Measurements from ENCODE around the gene ITK.

Gene ITK

GRCh38 chr5:157212307-157212706 lies 31.7 kb downstream of the ITK start:
- no peak overlapping the region for H3K27ac ChIP-seq (ENCODE audit: low read length)
- H3K36me3 ChIP-seq (ENCODE audit: control insufficient read depth in 2 of 2, insufficient read depth in 2 of 2, low read length in 2 of 2): no peaks in the 10 kb centered on the region

GRCh38 chr5:157213527-157214243 lies 33.0 kb downstream of the ITK start:
- no peaks in the 10 kb centered on the region for H3K36me3 ChIP-seq (ENCODE audit: control insufficient read depth in 2 of 2, insufficient read depth in 2 of 2, low read length in 2 of 2)
- no peaks in the 10 kb centered on the region for H3K9me3 ChIP-seq (ENCODE audit: control insufficient read depth in 2 of 2, low read length in 2 of 2)
- no peaks in the 10 kb centered on the region for H3K4me1 ChIP-seq (ENCODE audit: control insufficient read depth, insufficient read depth, low read length)
- H3K27ac ChIP-seq (ENCODE audit: low read length): no peak overlapping the region
- H3K4me3 ChIP-seq (ENCODE audit: low read length in 2 of 2): no peak overlapping the region
- H3K9ac ChIP-seq (ENCODE audit: low read length in 2 of 2): no peak overlapping the region
- H3K27me3 ChIP-seq (ENCODE audit: control insufficient read depth in 1 of 2, insufficient read depth in 2 of 2, low read length in 2 of 2): peaks cover 0 to under 1% of the 10 kb centered on the region in 2 donors

More at GRCh38 chr5:157212307-157212706, 31.7 kb downstream of the ITK start:
- H3K4me3 ChIP-seq (ENCODE audit: low read length in 2 of 2): no peak overlapping the region
- peaks cover 0 to 3% of the 10 kb centered on the region in 2 donors for H3K27me3 ChIP-seq (ENCODE audit: control insufficient read depth in 1 of 2, insufficient read depth in 2 of 2, low read length in 2 of 2)
- no peaks in the 10 kb centered on the region for H3K4me1 ChIP-seq (ENCODE audit: control insufficient read depth, insufficient read depth, low read length)
- no peak overlapping the region for H3K9ac ChIP-seq (ENCODE audit: low read length in 2 of 2)
- H3K9me3 ChIP-seq (ENCODE audit: control insufficient read depth in 2 of 2, low read length in 2 of 2): no peaks in the 10 kb centered on the region

DNA sequence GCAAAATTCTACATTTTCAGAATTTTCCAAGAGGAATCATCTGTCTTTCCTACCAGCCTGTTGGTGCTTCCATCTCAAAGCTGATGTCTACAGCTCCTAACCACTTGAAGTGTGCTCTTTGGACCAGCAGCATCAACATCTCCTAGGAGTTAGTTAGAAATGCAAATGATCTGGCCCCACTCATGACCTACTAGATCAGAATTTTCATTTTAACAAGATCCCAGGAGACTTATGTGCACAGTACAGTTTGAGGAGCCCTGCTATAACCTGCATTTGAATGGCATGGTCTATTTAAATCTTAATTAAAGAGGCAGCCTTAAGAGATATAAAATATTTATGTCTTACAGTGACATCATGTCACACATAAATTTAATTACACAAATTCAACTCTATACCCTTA lies 33.8 kb downstream of the ITK start:
- H3K27ac ChIP-seq (ENCODE audit: low read length): no peak overlapping the region
- no peaks in the 10 kb centered on the region for H3K27me3 ChIP-seq (ENCODE audit: control insufficient read depth in 1 of 2, insufficient read depth in 2 of 2, low read length in 2 of 2)
- H3K9ac ChIP-seq (ENCODE audit: low read length in 2 of 2): no peak overlapping the region
- no peaks in the 10 kb centered on the region for H3K36me3 ChIP-seq (ENCODE audit: control insufficient read depth in 2 of 2, insufficient read depth in 2 of 2, low read length in 2 of 2)
- no peaks in the 10 kb centered on the region for H3K4me1 ChIP-seq (ENCODE audit: control insufficient read depth, insufficient read depth, low read length)
- H3K9me3 ChIP-seq (ENCODE audit: control insufficient read depth in 2 of 2, low read length in 2 of 2): no peaks in the 10 kb centered on the region
- H3K4me3 ChIP-seq (ENCODE audit: low read length in 2 of 2): no peak overlapping the region

DNA sequence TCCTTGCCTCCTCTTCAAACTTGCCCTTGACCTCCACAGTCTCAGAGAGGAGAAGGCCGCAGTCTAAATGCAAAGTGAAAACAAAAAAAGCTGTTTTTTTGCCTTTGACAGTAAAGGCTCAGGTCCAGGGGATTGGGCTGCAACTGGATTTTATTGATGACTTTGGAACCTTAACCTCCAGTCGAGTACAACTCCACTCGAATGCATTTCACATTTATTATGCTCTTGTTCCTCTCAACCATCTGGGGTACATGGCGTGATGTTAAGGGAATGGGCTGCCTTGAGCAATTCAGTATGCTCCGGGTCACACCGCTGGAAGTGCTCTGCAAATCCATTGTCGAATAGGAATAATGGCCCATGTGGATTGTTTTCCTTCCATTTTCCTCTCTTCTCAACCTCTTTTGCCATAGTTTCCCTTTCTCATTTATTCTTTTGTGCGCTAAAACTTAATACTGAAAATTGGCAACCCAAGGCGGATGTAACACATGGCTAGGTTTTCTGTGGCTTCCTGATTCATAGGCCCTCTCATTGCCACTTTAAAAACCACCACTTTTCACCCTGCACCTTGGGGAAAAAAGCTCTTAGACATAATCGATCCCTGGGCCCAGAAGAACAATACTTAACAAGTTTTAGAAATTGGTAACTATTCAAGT lies 34.3 kb downstream of the ITK start:
- Histone ChIP-seq H3K27me3 (ENCODE audit: control insufficient read depth in 1 of 2, insufficient read depth in 2 of 2, low read length in 2 of 2) (no peaks in the 10 kb centered on the region), H3K4me3 (ENCODE audit: low read length in 2 of 2) (no peak overlapping the region), H3K9ac (ENCODE audit: low read length in 2 of 2) (no peak overlapping the region), H3K36me3 (ENCODE audit: control insufficient read depth in 2 of 2, insufficient read depth in 2 of 2, low read length in 2 of 2) (no peaks in the 10 kb centered on the region), H3K4me1 (ENCODE audit: control insufficient read depth, insufficient read depth, low read length) (no peaks in the 10 kb centered on the region), H3K27ac (ENCODE audit: low read length) (no peak overlapping the region), H3K9me3 (ENCODE audit: control insufficient read depth in 2 of 2, low read length in 2 of 2) (no peaks in the 10 kb centered on the region)

GRCh38 chr5:157215514-157216167 lies 35.0 kb downstream of the ITK start:
- H3K9ac ChIP-seq (ENCODE audit: low read length in 2 of 2): no peak overlapping the region
- H3K4me1 ChIP-seq (ENCODE audit: control insufficient read depth, insufficient read depth, low read length): no peaks in the 10 kb centered on the region
- no peak overlapping the region for H3K4me3 ChIP-seq (ENCODE audit: low read length in 2 of 2)
- no peaks in the 10 kb centered on the region for H3K27me3 ChIP-seq (ENCODE audit: control insufficient read depth in 1 of 2, insufficient read depth in 2 of 2, low read length in 2 of 2)
- no peak overlapping the region for H3K27ac ChIP-seq (ENCODE audit: low read length)
- H3K36me3 ChIP-seq (ENCODE audit: control insufficient read depth in 2 of 2, insufficient read depth in 2 of 2, low read length in 2 of 2): no peaks in the 10 kb centered on the region
- no peaks in the 10 kb centered on the region for H3K9me3 ChIP-seq (ENCODE audit: control insufficient read depth in 2 of 2, low read length in 2 of 2)

DNA sequence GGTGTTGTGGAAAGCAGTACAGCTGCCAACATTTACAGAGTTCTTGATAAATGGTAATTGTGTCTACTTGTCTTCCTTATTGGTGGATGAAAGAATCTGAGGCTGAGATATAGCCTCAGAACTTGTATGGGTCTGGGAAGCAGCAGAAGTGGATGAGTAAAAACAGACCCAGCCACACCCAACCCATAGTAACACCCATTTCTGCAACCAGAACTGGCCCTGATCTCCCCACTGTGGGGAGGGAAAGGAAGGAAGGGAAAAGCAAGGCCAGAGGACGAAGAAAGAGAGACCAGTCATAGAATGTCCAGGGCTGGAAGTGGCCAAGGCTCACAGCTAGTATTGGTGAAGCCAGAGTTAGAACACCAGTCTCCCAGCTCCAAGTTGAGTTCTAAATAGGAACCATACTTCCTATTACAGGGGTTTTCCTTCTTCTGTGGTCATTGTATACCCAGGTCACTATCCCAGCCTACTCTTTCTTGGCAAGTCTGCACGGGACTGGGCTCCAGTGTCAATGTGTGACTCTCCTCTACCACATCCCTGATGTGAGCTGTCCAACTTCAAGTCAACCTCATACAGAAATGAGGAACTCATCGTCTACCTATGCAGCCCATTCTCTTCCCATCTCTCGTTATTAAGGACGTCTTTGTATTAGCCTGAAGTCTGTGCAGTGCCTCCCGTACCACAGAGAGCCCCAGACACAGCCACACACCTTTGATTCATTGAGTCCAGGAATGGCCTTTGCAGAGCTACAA lies 35.9 kb downstream of the ITK start:
- Histone ChIP-seq H3K9ac (ENCODE audit: low read length in 2 of 2) (no peak overlapping the region), H3K27me3 (ENCODE audit: control insufficient read depth in 1 of 2, insufficient read depth in 2 of 2, low read length in 2 of 2) (no peaks in the 10 kb centered on the region), H3K27ac (ENCODE audit: low read length) (no peak overlapping the region), H3K36me3 (ENCODE audit: control insufficient read depth in 2 of 2, insufficient read depth in 2 of 2, low read length in 2 of 2) (no peaks in the 10 kb centered on the region), H3K4me3 (ENCODE audit: low read length in 2 of 2) (no peak overlapping the region), H3K9me3 (ENCODE audit: control insufficient read depth in 2 of 2, low read length in 2 of 2) (no peaks in the 10 kb centered on the region), H3K4me1 (ENCODE audit: control insufficient read depth, insufficient read depth, low read length) (no peaks in the 10 kb centered on the region)

DNA sequence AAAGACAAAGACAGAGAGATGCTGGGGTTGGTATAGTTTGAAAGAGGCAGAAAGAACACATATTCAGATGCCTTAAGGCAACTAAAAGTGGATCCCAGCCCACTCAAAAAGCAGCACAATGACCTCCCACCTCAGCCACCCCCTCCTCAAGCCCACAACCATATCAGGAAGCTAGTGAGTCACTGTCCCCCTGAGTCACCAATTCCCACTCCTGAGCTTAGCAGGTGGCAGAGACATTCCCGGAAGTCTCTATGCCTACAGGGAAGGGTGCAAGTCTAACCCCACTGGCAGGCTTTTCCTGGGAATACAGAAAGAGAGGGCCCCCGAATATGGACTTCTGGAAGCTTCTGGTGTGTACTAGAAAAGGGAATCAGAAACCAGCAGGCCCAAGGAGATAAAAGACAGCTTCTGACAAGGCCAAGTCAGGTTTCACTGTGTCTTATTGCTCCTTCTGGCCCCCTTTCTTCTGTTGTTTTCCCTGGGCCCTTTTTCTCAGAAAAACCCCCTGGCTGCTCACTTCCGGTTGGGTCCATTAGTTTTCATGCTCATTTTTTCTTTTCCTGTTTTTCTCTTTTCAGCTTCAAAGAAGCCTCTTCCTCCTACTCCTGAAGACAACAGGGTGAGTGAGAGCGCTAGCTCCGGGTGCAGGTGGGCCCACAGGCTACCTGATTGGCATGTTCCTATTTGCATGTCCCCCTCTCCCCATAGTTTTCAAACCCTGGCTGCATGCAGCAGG lies 36.8 kb downstream of the ITK start:
- Histone ChIP-seq H3K4me3 (ENCODE audit: low read length in 2 of 2) (no peak overlapping the region), H3K27me3 (ENCODE audit: control insufficient read depth in 1 of 2, insufficient read depth in 2 of 2, low read length in 2 of 2) (no peaks in the 10 kb centered on the region), H3K9ac (ENCODE audit: low read length in 2 of 2) (no peak overlapping the region), H3K36me3 (ENCODE audit: control insufficient read depth in 2 of 2, insufficient read depth in 2 of 2, low read length in 2 of 2) (no peaks in the 10 kb centered on the region), H3K9me3 (ENCODE audit: control insufficient read depth in 2 of 2, low read length in 2 of 2) (no peaks in the 10 kb centered on the region), H3K4me1 (ENCODE audit: control insufficient read depth, insufficient read depth, low read length) (no peaks in the 10 kb centered on the region), H3K27ac (ENCODE audit: low read length) (no peak overlapping the region)

DNA sequence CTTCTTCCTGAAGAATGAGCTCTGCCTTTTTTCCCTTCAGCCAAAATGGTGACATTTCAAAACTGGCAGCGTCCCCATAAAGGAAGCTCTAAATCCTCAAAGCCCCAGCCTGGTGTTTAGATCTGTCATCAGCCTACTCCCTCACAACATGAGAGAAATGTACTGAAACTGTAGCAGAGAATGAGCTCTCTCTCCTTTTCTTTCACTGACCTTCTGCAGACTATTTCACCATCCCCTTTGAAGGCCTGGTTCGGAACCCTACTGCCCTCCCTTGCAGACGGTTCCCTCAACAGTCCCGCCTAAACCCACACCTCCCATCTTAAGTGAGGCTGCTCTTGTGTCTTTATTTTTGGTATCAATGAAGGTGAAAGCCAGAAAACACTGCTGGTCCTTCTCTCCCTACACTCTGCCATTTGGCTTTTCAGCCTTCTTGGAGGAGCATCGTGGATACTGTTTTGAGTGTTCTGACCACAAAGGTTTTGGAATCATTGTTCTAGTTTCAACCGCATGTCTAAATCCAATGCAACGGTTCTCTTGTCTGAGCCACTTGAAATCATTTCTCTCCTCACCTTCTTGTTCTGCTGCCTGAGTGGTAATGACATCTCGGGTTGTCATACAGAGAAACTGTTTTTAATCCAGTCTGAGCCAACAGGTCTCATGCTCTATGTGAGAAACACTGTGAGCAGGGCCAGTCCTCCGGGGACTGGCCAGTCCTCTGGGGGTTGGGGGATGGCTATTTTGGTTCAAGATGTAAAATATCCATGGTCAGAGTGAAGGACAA lies 39.0 kb downstream of the ITK start:
- Histone ChIP-seq H3K9me3 (ENCODE audit: control insufficient read depth in 2 of 2, low read length in 2 of 2) (no peaks in the 10 kb centered on the region), H3K27me3 (ENCODE audit: control insufficient read depth in 1 of 2, insufficient read depth in 2 of 2, low read length in 2 of 2) (no peaks in the 10 kb centered on the region), H3K4me1 (ENCODE audit: control insufficient read depth, insufficient read depth, low read length) (no peaks in the 10 kb centered on the region), H3K27ac (ENCODE audit: low read length) (no peak overlapping the region), H3K36me3 (ENCODE audit: control insufficient read depth in 2 of 2, insufficient read depth in 2 of 2, low read length in 2 of 2) (no peaks in the 10 kb centered on the region), H3K4me3 (ENCODE audit: low read length in 2 of 2) (no peak overlapping the region), H3K9ac (ENCODE audit: low read length in 2 of 2) (no peak overlapping the region)

GRCh38 chr5:157221959-157222358 lies 41.3 kb downstream of the ITK start:
- H3K36me3 ChIP-seq (ENCODE audit: control insufficient read depth in 2 of 2, insufficient read depth in 2 of 2, low read length in 2 of 2): no peaks in the 10 kb centered on the region
- H3K9me3 ChIP-seq (ENCODE audit: control insufficient read depth in 2 of 2, low read length in 2 of 2): no peaks in the 10 kb centered on the region
- H3K27me3 ChIP-seq (ENCODE audit: control insufficient read depth in 1 of 2, insufficient read depth in 2 of 2, low read length in 2 of 2): no peaks in the 10 kb centered on the region
- no peak overlapping the region for H3K9ac ChIP-seq (ENCODE audit: low read length in 2 of 2)
- H3K4me1 ChIP-seq (ENCODE audit: control insufficient read depth, insufficient read depth, low read length): no peaks in the 10 kb centered on the region
- no peak overlapping the region for H3K4me3 ChIP-seq (ENCODE audit: low read length in 2 of 2)
- no peak overlapping the region for H3K27ac ChIP-seq (ENCODE audit: low read length)
